Immature natural killer cell (primary cell): ENCODE measurements around the gene CYTH2. TPM values are rescaled to one million over a fixed set of nuclear protein-coding genes. Genes with fewer than 3 reads are reported as not detected.
A peak's percentile ranks its signal among the peaks of the same experiment; 100 is the strongest.

Experiments used
- DNase-seq, 3 donors: peaks; one replicate each; pipeline ENCODE4 v3.0.0; 2022; ENCODE audit warnings: mixed read lengths in 1 of 3
- H3K27ac Mint-ChIP-seq, 6 donors: one replicate each; pipeline ENCODE4 v1.8.0; 2020; ENCODE audit warnings: mixed read lengths in 6 of 6, mild to moderate bottlenecking in 5 of 6, inconsistent platforms in 4 of 6, moderate library complexity in 3 of 6
- H3K27me3 Mint-ChIP-seq, 3 donors: one replicate each; pipeline ENCODE4 v1.8.0; 2020 to 2021; ENCODE audit warnings: low read depth in 3 of 3, mild to moderate bottlenecking in 3 of 3, mixed read lengths in 3 of 3, moderate library complexity in 3 of 3, inconsistent platforms in 1 of 3
- H3K36me3 Mint-ChIP-seq, 3 donors: one replicate each; pipeline ENCODE4 v1.8.0; 2020; ENCODE audit warnings: mixed read lengths in 3 of 3, inconsistent platforms in 2 of 3, mild to moderate bottlenecking in 2 of 3
- H3K4me1 Mint-ChIP-seq, 2 donors: one replicate each; pipeline ENCODE4 v1.8.0; 2020; ENCODE audit warnings: inconsistent platforms in 2 of 2, mild to moderate bottlenecking in 2 of 2, mixed read lengths in 2 of 2, moderate library complexity in 1 of 2
- H3K4me3 Mint-ChIP-seq, 5 donors: one replicate each; pipeline ENCODE4 v1.8.0; 2020; ENCODE audit warnings: mild to moderate bottlenecking in 5 of 5, mixed read lengths in 5 of 5, inconsistent platforms in 3 of 5, moderate library complexity in 3 of 5
- H3K9me3 Mint-ChIP-seq, 6 donors: one replicate each; pipeline ENCODE4 v1.8.0; 2020; ENCODE audit warnings: mild to moderate bottlenecking in 6 of 6, mixed read lengths in 6 of 6, inconsistent platforms in 4 of 6, moderate library complexity in 3 of 6
- polyA plus RNA-seq, 3 donors: library from polyadenylated mRNA; unstranded; fragments of 300-500 nt; fragmentation: Illumina TruSeq; gene quantifications; one replicate each; pipeline ENCODE4 v1.2.3, GENCODE V29; 2021

The CYTH2 gene
- polyA plus RNA-seq, 3 donors from 2014 or later: 14.4 to 37.6 (median 29.6) TPM

GRCh38 chr19:48498595-48499311 is 29.6 kb downstream of the CYTH2 start:
- Mint-ChIP-seq H3K27ac (no peak overlapping the region), H3K36me3 (no peaks in the 10 kb centered on the region), H3K9me3 (no peaks in the 10 kb centered on the region), H3K4me3 (no peak overlapping the region), H3K4me1 (peaks cover 18 to 22% of the 10 kb centered on the region in 2 donors), H3K27me3 (peaks cover 2 to 8% (median 4%) of the 10 kb centered on the region in 3 donors)
- no peak for DNase-seq

- H3K27ac Mint-ChIP-seq: peak overlapping the region in 1 of 6 donors; percentile 71
- peaks cover 15 to 19% of the 10 kb centered on the region in 2 donors for H3K4me1 Mint-ChIP-seq
- H3K36me3 Mint-ChIP-seq: no peaks in the 10 kb centered on the region
- no peak for DNase-seq
- H3K9me3 Mint-ChIP-seq: no peaks in the 10 kb centered on the region
- no peak overlapping the region for H3K4me3 Mint-ChIP-seq
- H3K27me3 Mint-ChIP-seq: peaks cover 2 to 6% (median 4%) of the 10 kb centered on the region in 3 donors
These were observed 30.3 kb downstream of the CYTH2 start for GRCh38 chr19:48499316-48500090.

GRCh38 chr19:48500830-48501493 is 31.8 kb downstream of the CYTH2 start:
- H3K4me1 Mint-ChIP-seq: peaks cover 6 to 13% of the 10 kb centered on the region in 2 donors
- H3K4me3 Mint-ChIP-seq: peak overlapping the region in 3 of 5 donors; percentile 35 to 70 (median 63)
- H3K9me3 Mint-ChIP-seq: no peaks in the 10 kb centered on the region
- no peak for DNase-seq
- peaks cover 2 to 6% (median 4%) of the 10 kb centered on the region in 3 donors for H3K27me3 Mint-ChIP-seq
- H3K36me3 Mint-ChIP-seq: no peaks in the 10 kb centered on the region
- H3K27ac Mint-ChIP-seq: no peak overlapping the region

GRCh38 chr19:48501494-48502349 is 32.6 kb downstream of the CYTH2 start:
- no peaks in the 10 kb centered on the region for H3K9me3 Mint-ChIP-seq
- no peak overlapping the region for H3K27ac Mint-ChIP-seq
- DNase-seq: peak in 2 of 3 donors; percentile 38 to 43
- H3K27me3 Mint-ChIP-seq: peaks cover 2 to 6% (median 4%) of the 10 kb centered on the region in 3 donors
- H3K4me1 Mint-ChIP-seq: peaks cover 6 to 13% of the 10 kb centered on the region in 2 donors
- H3K4me3 Mint-ChIP-seq: peak overlapping the region; percentile 25 to 70 (median 40)
- H3K36me3 Mint-ChIP-seq: no peaks in the 10 kb centered on the region

GRCh38 chr19:48502350-48503018 is 33.3 kb downstream of the CYTH2 start:
- Mint-ChIP-seq H3K9me3 (no peaks in the 10 kb centered on the region), H3K27me3 (peaks cover 2 to 4% (median 3%) of the 10 kb centered on the region in 3 donors), H3K27ac (no peak overlapping the region), H3K4me1 (peaks cover 6 to 13% of the 10 kb centered on the region in 2 donors), H3K36me3 (no peaks in the 10 kb centered on the region), H3K4me3 (peak overlapping the region in 1 of 5 donors; percentile 60)
- DNase-seq: no peak

GRCh38 chr19:48506138-48506733 is 37.1 kb downstream of the CYTH2 start:
- no peaks in the 10 kb centered on the region for H3K9me3 Mint-ChIP-seq
- no peak overlapping the region for H3K4me3 Mint-ChIP-seq
- no peaks in the 10 kb centered on the region for H3K36me3 Mint-ChIP-seq
- H3K27ac Mint-ChIP-seq: no peak overlapping the region
- peaks cover 0 to 7% (median 6%) of the 10 kb centered on the region in 3 donors for H3K27me3 Mint-ChIP-seq
- peak; percentile 37 to 54 (median 45) for DNase-seq
- H3K4me1 Mint-ChIP-seq: peaks cover 15 to 16% of the 10 kb centered on the region in 2 donors

- Mint-ChIP-seq H3K27ac (peak overlapping the region in 1 of 6 donors; percentile 71), H3K27me3 (peaks cover 0 to 5% (median 5%) of the 10 kb centered on the region in 3 donors), H3K4me1 (peaks cover 8 to 10% of the 10 kb centered on the region in 2 donors), H3K36me3 (no peaks in the 10 kb centered on the region), H3K4me3 (no peak overlapping the region), H3K9me3 (no peaks in the 10 kb centered on the region)
- DNase-seq: no peak
These were observed 38.8 kb downstream of the CYTH2 start for GRCh38 chr19:48507911-48508439.

GRCh38 chr19:48508729-48509411 is 39.7 kb downstream of the CYTH2 start:
- no peak for DNase-seq
- Mint-ChIP-seq H3K36me3 (no peaks in the 10 kb centered on the region), H3K27ac (no peak overlapping the region), H3K27me3 (peaks cover 0 to 7% (median 7%) of the 10 kb centered on the region in 3 donors), H3K4me1 (peaks cover 11 to 12% of the 10 kb centered on the region in 2 donors), H3K9me3 (no peaks in the 10 kb centered on the region), H3K4me3 (no peak overlapping the region)

GRCh38 chr19:48509467-48510194 is 40.5 kb downstream of the CYTH2 start:
- no peak overlapping the region for H3K4me3 Mint-ChIP-seq
- peaks cover 0 to 8% (median 7%) of the 10 kb centered on the region in 3 donors for H3K27me3 Mint-ChIP-seq
- H3K27ac Mint-ChIP-seq: peak overlapping the region in 1 of 6 donors; percentile 35
- no peaks in the 10 kb centered on the region for H3K9me3 Mint-ChIP-seq
- H3K4me1 Mint-ChIP-seq: peaks cover 14% of the 10 kb centered on the region in 2 donors
- DNase-seq: no peak
- H3K36me3 Mint-ChIP-seq: no peaks in the 10 kb centered on the region

- Mint-ChIP-seq H3K4me1 (peaks cover 14% of the 10 kb centered on the region in 2 donors), H3K9me3 (no peaks in the 10 kb centered on the region), H3K27me3 (peaks cover 0 to 8% (median 7%) of the 10 kb centered on the region in 3 donors), H3K4me3 (peak overlapping the region; percentile 33 to 64 (median 59)), H3K36me3 (no peaks in the 10 kb centered on the region), H3K27ac (no peak overlapping the region)
- DNase-seq: peak; percentile 57 to 60 (median 60)
These were observed 41.5 kb downstream of the CYTH2 start for GRCh38 chr19:48510421-48511268.
